NCI-H2227 (cell line): ENCODE results near the gene PCNT.
"Not testable (repeated sequence)": the region's sequence is repeated elsewhere in the genome, so short reads cannot be mapped to it uniquely, and the experiment has no call there.

Source experiments
- DNase-seq: peaks from one replicate; lab custom pipeline; 2025; ENCODE audit not compliant: unreplicated experiment; lab: John Stamatoyannopoulos, UW

PCNT gene

DNA sequence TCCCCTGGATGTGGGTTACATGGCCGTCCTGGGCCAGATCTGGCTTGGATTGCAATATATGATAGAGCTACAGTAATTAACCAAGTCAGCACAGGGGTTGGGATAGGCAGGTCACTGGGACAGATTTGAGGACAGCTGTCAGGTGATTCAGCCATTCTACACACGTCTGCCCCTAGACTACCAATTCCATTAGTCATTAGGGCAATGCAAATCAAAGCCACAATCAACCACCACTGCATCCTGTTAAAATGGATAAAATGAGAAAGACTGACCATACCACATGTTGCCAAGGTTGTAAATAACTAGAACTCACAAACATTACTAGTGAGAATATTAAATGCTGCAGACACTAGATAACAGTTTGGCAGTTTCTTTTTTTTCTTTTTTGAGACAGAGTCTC lies 16.3 kb upstream of the PCNT start:
- no peak for DNase-seq

DNA sequence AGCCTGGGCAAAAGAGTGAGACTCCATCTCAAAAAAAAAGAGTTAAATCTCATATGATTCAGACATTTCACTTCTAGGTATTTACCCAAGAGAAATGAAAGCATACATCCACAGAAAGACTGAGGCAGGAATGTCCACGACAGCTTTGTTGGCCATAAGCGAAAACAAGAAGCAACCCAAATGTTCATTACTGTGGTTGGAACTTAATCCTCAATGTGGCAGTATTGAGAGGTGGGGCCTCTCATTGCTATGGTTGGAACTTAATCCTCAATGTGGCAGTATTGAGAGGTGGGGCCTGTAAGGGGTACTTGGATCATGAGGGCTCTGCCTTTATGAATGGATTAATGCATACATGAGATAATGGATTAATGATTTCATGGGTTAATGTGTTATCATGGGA lies 15.5 kb upstream of the PCNT start:
- no peak for DNase-seq

DNA sequence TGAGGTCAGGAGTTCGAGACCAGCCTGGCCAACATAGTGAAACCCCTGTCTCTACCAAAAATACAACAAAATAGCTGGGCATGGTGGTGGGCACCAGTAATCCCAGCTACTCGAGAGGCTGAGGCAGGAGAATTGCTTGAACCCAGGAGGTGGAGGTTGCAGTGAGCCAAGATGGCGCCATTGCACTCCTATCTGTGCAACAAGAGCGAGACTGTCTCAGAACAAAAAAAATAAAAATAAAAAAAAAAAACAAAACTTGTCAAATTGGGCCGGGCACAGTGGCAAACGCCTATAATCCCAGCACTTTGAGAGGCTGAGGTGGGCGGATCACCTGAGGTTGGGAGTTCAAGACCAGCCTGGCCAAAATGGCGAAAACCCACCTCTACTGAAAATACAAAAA lies 13.7 kb upstream of the PCNT start:
- not testable (repeated sequence) for DNase-seq

DNA sequence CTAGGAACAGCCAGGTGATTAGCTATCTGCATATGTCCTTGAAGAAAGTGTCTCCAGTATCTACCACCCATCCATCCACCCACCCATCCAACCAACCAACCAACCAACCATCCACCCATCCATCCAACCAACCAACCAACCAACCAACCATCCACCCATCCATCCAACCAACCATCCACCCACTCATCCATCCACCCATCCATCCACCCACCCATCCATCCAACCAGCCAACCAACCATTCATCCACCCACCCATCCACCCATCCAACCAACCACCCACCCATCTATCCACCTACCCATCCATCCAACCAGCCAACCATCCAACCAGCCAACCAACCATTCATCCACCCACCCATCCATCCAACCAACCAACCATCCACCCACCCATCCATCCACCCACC lies 12.4 kb upstream of the PCNT start:
- no peak for DNase-seq

DNA sequence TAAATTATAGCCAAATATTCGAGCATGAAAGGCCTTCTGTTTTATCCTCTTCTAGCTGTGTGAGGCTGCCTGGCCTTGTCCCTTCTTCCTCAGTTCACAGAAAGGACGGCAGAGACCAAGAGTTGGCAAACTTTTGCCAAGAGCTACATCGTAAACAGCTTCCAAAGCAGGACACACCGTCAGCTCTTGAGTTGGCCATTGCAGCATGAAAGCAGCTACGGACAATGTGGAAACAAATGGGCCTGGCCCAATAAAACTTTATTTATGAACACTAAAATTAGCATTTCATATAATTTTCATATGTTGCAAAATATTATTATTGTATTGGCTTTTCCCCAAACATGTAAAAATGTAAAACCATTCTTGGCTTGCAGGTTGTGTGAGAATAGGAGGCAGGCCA lies 11.0 kb upstream of the PCNT start:
- no peak for DNase-seq

DNA sequence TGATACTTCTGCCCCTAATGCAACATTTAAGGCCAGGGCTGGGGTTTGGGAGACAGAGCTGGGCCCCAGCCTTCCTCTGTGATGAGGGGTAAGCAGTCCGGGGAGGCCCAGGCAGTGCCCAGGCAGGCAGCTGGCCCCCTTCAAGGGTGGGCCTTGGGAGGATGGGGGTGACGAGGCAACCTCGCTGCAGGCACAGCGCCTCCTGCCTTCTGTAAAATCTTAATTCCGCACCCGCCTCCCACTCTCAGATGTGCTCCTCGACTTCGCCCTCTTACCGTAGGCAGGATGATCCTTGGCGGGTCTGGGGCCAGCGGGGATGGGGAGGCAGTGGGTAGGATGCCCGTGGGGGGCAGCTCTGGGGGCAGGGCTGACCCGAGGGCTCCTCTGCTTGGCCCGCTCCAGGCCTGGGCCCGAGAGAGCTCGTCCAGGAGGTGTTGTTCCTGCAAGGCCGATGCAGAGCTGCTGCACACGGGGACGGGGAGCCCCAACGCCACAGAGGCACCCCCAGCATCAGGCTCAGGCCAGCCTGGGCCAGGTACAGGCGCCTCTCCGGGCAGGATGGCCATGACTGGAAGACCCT lies 9.4 kb upstream of the PCNT start:
- DNase-seq = no peak

DNA sequence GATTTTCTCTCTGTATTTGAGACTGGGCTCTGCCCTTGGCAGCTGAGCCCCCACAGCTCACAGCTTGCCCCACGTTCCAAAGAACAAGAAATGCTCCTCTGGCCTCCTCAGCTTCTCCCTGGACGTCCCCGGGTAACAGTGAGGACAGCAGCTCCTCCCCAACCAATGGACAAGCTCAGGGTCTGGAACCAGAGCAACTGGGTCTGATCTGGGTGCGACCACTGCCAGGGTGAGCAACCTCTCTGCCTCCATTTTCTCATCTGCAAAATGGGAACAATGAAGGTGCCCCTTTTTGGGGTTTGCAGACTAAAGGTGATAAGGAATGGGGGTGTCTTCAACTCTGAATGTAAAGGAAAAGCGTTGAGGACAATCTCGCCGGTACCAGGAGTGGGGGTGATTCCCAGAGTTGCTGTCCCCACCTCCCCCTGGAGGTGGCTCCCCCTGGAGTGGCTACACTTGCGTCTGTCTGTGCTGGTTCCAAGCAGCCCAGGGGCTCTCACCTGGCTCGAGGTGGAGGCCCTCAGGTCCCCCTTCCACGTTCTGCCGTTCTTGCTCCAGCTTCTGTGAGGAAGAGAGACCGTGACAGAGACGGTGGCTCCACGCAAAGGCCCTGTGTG lies 7.1 kb upstream of the PCNT start:
- DNase-seq = no peak

DNA sequence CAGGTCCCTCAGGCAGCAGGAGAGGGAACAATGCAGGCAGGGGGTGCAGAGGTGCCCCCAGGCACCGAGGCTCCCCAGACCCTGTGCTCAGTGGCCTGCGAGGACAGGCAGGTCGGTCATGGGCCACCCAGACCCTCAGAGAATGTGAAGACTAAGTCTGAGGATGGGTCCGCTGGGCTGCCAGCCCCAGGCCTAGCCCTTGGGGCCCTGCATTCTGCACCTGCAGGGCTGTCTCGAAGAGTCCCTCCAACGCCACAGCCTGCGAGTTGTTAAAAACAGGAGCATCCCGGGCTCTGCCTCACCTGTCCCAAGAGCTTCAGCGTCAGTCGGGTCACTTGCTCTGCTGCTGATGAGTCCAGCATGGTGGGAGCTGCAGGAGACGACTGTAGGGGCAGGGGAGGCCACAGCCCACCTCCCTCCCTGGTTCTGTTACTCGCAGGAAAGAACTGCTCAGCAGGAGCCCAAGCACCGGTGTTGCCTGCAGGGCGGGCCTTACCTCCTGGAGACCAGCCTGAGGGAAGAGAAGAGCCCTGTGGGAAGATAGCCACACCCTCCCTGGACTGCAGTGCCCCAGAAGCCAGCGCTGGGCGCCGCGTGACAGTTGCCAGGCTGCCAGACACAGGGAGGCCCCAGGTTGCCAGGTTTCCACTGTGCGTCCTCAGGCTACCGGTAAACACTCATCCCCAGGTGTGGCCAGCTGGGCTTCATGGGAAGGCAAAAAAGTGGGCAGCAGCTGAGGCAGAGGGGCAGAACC lies 6.1 kb upstream of the PCNT start:
- no peak for DNase-seq

DNA sequence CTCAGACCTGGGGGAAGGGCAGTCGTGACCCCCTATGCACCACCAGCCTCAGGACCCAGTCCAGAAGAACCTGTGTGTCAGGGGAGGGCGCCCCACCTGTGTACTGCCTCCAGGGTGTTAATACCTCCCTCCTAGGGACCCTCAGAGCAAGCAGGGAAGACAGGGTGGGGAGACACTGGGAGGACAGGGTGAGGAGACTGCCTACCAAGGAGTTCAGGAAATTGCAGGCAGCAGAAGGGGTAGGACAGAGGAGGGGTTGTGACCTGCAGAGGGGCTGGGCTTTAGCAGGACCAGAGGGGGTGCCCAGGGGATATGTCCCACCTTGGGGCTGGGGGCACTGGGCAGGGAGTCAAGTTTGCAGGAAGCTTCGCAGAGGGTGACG lies 5.5 kb upstream of the PCNT start:
- no peak for DNase-seq

DNA sequence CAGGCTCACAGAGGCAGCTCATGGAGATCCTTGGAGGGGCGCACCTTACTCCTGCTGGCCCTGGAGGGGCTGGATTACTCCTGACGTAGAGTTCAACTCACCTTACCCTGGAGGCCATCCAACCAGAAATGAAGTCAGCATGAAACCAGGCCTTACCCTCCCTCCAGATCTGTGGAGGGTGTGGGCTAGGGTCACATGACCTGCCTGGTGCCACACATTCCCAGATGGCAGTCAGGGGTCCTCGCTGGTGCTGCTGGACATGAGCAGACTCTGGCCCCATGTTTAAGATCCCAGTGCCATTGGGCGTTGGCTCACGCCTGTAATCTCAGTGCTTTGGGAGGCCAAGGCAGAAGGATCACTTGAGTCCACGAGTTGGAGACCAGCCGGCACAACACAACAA lies 4.8 kb upstream of the PCNT start:
- no peak for DNase-seq

DNA sequence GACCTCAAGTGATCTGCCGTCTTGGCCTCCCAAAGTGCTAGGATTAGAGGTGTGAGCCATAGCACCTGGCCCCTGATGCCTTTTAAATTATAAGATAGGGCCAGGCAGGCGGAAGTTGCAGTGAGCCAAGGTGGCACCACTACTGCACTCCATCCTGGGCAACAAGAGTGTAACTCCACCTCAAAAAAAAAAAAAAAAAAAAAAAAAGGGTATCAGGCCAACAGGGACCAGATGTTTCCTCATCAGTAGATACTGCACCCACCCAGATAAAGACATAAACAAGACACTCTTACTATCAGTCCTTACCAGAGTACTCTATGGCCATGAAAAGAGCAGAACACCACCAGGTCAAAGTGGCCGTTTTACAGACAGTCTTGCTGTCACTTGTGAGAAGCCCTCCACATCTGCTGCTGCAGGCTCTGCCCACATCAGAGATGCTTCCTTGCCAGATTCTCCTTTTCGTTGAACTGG lies 3.6 kb upstream of the PCNT start:
- DNase-seq = no peak

DNA sequence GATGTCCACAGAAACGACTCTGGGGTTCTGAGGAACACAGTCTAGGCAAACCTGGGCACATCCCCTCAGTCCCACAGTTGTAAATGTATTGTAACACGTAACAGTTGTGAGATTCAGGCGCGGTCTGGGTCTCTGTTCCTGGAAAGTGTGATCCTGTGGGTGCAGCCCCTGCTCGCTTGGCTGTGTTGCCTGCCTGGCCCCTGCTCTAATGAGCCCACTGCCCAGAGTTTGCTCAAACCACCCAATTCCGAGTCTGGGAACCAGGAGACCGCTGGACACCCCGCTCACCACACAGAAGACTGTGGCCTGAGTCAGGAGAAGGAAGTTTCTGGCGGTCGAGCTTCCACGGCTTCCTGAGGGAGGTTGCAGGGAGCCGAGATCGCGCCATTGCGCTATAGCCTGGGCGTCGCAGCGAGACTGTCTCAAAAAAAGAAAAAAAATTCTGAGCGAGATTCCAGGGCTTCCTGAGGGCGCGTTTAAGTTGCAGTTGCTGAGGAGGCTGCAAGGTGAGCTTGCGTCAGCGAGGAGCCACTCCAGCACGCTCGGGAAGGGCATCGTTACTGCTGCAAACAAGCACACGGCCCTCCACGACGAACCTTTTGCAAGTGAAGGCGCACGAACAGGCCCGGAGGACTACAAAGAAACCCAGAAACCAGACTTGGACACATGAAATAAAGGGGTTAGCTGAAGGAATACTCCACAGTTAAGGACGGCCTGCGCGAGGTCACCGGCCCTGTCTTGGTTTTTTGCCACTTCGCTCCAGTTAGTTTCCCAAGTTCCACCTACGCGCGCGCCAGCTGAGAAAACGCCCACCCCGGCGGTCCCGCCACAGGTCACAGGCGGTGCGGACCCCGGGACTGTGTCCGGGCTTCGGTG lies 1.4 kb upstream of the PCNT start:
- peak; percentile 33 for DNase-seq

DNA sequence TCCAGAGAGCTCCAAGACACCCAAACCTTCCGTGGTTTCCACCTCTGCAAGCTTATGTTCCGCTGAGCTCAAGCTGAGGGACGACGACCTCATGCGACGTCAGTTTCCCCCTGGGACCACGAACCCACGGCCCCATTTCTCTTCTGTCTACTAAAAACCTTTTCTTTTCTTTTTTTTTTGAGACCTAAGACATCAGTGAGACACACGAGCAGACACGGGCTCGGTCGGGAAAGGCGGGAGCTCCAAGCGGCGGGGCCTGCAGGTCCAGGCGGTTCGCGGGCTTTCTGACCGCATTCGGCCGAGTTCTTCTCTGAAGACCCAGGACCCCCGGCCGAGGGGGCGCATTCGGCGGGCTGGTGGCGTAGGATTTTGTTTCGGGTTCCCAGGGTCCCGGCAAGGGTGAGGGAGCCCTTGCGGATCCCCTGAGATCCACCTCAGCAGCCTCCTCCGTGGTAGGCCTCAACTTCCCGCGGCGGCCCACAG lies 688 bp upstream of the PCNT start:
- peak; percentile 40 for DNase-seq

DNA sequence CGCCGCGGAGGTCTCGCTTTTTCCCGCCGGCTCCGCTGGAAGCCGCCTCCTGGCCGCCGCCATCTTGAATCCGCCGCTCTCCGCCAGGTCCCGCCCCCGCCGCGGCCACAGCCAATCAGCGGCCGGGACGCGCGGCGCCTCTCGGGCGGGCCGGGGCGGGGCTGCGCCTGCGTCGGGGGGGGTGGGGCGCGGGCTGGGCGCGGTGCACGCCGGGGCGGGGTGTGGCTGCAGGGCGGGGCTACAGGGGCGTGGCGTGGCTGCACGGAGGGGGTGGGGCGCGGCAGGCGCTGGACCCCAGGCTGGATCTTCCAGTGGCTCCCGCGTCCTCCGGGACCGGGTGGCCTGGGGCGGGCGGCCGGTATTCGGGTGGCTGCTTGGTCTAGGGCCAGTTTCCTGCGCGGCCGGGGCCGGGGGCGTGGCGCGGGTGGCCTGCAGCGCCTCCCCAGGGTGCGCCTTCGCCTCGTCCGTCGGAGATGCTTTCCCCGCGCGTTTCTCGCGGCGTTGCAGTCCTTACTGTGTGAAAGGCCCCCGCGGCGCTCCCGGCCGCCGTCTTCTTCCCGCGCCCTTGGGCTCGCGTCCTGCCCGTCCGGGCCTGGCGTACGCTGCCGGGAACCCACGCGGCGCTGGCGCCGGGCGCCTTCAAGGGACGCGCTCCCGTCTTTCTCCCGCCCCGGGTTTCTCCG lies 575 bp downstream of the PCNT start:
- DNase-seq = peak; percentile 90

DNA sequence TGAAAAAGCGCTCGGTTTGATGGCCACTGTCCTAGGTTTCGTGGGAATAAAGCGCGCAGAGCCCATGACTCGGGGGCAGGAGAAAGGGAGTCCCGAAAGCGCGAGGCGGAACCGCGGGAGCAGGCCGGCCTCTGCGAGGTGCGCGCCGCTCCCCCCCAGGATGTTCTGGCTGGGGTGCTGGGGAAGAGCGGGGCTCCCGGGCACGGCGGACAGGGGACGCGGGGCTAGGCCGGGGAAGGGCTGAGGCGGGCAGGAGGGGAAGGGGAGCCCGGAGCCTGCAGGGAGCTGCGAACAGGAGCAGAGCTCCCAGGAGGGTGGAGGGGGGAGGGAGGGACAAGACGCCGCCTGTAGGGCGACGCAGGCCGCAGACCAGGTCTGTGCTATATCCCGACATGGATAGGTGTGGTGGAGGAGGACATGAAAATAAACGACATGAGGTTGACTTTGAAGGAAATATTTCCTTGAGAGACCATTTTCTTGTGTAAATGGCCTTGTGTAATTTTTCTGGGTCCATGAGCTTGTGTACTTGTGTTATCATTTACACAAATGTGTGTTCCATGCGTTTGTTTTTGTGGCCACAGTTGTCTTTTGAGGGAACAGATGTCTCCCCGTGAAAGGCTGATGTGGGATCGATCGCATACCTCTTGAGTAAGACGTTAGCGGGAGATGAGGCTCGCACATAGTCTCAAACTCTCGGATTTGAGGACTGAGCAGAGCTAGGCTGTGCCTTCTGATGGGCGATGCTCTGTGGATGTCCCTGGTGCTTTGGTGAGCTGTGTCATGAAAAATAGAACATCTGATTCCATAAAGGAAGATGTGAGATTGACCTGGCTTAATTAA lies 1.3 kb downstream of the PCNT start:
- peak; percentile 74 for DNase-seq

DNA sequence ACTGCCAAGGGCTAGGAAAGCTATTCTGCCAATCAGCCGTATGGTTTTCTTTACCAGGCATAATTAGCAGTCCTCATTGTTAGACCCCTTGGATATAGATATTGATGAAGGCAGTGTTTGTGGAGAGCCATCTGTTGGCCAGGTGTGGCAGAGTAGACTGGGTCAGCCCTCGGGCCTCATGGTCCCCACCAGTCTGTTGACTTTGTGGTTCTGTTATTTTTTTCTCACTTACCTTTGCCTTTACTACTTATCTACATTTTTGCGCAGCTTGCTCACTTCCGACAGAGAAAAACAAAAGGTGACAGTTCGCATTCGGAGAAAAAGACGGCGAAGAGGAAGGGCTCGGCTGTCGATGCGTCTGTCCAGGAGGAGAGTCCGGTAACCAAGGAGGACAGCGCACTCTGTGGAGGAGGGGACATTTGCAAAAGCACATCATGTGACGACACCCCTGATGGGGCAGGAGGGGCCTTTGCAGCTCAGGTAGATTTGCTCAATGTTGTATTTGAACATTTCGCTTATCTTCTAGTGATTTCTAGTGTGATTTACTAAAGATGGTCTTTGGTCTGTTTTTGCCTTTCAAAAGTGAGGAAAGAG lies 2.3 kb downstream of the PCNT start:
- DNase-seq = no peak

DNA sequence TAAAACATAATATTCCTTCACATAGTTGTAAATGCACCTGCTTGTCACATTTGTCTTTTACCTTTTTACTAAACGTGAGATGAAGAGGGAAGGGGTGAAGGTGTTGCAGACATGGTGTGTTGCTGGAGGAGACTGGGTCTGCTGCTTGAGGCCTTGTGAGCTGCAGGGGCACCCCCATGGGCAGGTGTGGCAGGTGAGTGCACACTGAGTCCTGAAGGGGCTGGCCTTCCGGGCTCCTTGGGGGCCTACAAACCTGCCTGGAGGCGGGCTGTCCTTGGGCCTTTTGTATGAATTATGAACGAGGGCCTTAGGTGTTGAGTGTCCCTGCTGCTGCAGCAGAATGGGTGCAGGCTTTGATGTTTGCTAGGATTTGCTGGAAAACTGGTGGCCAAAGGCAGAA lies 3.8 kb downstream of the PCNT start:
- no peak for DNase-seq

DNA sequence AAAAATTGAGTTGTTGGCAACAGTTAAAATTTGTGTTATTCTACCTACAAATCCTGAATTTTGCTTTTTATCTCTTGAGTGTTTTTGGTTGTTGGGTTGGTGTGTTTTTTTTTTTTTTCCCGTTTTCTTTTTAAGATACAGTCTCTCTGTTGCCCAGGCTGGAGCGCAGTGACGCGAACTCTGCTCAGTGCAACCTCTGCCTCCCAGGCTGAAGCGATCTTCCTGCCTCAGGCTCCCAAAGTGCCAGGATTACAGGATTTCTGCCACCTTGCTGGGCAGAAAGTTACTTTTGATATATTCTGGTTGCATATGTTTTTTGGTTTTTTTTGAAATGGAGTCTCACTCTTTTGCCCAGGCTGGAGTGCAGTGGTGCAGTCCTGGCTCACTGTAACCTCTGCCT lies 4.2 kb downstream of the PCNT start:
- DNase-seq = no peak

DNA sequence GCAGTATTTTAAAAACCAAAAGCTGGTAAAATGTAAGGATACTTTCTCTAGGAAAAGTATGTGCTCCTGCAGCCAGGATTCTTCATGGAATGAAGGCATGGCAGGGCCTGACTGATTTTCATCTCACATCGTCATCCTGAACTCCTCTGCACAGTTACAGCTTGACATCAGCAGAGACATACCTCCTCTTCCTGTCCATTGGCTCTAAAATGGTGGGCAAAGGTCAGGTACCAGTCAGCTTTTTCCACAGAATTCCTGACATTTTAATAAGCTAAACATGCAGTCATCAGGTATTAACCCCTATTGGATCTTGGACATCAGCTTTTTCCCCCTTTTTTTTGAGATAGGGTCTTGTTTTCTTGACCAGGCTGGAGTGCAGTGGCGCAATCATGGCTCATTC lies 5.8 kb downstream of the PCNT start:
- DNase-seq = no peak
